ENCODE measurements around the gene JMY.
A peak's percentile ranks its signal among the peaks of the same experiment; 100 is the strongest.

The JMY gene

DNA sequence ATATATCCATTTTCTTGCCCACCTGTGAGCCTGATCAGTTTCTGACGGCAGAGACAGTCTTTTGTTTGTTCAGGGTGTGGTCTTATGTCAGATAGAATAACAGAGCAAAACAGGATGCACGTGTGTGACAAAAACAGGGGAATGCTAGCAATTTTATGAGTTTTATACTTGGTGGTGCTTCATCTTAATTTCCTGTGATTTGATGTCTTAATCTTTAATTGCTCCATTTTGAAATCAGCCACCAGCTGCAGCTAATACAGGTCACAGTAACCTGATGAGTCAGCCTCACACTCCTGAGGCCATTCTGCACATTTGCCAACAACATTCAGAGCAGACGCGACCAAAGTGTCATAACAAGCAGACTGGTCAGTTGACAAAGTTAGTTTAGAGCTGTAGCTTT, 42.3 kb upstream of the JMY start:
- TF ChIP-seq, protein P1, sequence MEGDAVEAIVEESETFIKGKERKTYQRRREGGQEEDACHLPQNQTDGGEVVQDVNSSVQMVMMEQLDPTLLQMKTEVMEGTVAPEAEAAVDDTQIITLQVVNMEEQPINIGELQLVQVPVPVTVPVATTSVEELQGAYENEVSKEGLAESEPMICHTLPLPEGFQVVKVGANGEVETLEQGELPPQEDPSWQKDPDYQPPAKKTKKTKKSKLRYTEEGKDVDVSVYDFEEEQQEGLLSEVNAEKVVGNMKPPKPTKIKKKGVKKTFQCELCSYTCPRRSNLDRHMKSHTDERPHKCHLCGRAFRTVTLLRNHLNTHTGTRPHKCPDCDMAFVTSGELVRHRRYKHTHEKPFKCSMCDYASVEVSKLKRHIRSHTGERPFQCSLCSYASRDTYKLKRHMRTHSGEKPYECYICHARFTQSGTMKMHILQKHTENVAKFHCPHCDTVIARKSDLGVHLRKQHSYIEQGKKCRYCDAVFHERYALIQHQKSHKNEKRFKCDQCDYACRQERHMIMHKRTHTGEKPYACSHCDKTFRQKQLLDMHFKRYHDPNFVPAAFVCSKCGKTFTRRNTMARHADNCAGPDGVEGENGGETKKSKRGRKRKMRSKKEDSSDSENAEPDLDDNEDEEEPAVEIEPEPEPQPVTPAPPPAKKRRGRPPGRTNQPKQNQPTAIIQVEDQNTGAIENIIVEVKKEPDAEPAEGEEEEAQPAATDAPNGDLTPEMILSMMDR (IDR thresholded peaks at IDR 0.05; ENCODE audit: control insufficient read depth, insufficient read depth, low read depth, low read length, missing control alignments) = no peak
- DNase-seq (ENCODE audit: low read depth) = no peak
- no peak overlapping the region for H3K4me3 ChIP-seq (ENCODE audit: control insufficient read depth, low read depth, low read length)

DNA sequence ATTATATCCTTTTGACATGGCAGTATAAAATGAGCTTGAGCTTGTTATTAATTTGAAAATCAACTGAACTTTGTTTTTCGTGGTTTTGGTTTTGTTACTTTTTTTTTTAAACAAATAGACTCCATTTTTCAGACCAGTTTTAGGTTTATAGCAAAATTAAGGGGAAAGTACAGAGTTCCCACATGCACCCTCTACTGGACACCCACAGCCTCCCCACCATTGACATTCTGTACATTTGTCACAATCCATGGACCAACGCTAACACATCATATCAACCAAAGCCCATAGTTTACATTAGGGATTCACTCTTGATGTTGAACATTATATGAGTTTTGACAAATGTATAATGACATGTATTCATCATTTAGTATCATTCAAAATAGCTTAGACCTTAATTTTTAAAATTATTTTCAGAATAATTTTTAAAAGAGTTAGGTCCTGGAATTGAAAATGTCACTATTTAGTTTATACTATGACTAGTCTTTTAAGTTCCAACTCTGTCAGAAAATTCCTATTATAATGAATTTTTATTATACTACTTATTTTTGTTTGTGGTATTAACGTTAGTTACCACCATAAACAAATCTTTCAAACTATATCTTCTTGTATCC, 35.3 kb upstream of the JMY start:
- no peak for DNase-seq (ENCODE audit: low read depth)
- TF ChIP-seq, protein P1 (IDR thresholded peaks at IDR 0.05; ENCODE audit: control insufficient read depth, insufficient read depth, low read depth, low read length, missing control alignments) = peak; percentile 42

DNA sequence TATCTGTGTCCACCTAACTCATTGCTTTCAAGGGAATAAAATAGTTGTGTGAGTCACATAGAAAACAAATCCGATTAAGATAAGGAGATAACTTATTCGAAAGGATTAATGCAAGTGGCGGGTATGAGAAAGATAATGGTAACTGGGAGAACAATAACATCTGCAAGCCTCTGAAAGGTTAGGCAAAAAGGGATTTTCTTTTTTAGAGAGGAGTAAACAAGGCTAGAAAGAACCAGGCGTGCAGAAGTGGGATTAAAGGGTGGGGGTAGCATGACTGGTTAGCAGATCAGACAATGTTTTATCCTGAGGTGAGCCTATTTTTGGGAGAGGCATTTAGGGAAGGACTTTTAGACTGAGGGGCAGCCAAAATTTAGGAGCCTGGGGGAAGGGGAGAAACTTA, 34.7 kb upstream of the JMY start:
- no peak overlapping the region for H3K4me3 ChIP-seq (ENCODE audit: control insufficient read depth, low read depth, low read length)
- TF ChIP-seq, protein P1 (IDR thresholded peaks at IDR 0.05; ENCODE audit: control insufficient read depth, insufficient read depth, low read depth, low read length, missing control alignments) = no peak
- no peak for DNase-seq (ENCODE audit: low read depth)

More for the DNA sequence above, 35.3 kb upstream of the JMY start:
- H3K4me3 ChIP-seq (ENCODE audit: control insufficient read depth, low read depth, low read length) = no peak overlapping the region

DNA sequence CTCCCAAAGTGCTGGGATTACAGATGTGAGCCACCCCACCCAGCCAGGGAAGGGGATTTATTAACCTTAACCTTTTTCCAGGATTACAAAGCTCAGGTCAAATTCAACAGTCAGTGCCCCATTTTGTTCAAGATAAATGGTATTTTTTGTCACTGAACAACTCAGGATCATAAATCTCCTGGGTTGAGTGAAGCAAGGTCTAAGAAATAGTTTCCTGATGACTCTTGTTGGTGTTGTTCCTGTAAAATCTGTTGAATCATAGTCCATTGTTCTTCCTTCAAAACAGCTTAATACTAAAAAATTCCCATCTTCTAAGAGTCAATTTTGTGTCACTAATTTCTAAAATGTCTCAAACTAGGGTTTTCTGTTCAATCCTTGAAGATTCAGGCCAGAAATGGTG, 33.9 kb upstream of the JMY start:
- no peak overlapping the region for H3K4me3 ChIP-seq (ENCODE audit: control insufficient read depth, low read depth, low read length)
- TF ChIP-seq, protein P1 (IDR thresholded peaks at IDR 0.05; ENCODE audit: control insufficient read depth, insufficient read depth, low read depth, low read length, missing control alignments) = no peak
- DNase-seq (ENCODE audit: low read depth) = peak; percentile 55

DNA sequence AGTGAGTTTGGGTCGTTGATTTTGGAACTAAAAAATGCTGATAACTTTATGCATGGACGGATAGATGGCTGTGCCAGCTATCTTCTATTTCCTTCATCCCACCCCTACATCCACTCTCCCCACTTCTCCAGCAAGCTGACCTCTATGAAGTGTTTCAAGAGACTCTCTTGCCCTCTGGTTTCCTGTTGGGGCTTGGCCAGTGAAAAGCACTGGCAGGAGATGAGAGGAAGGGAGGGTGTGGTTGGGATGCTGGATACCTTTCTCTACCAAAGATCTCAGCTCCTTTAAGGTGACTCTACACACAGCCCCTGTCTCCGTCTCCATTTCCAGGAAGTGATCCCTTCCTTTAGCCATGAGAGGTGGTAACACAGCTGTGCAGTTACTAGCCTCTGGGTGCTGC, 30.0 kb upstream of the JMY start:
- TF ChIP-seq, protein P1 (IDR thresholded peaks at IDR 0.05; ENCODE audit: control insufficient read depth, insufficient read depth, low read depth, low read length, missing control alignments) = no peak
- no peak overlapping the region for H3K4me3 ChIP-seq (ENCODE audit: control insufficient read depth, low read depth, low read length)
- no peak for DNase-seq (ENCODE audit: low read depth)

DNA sequence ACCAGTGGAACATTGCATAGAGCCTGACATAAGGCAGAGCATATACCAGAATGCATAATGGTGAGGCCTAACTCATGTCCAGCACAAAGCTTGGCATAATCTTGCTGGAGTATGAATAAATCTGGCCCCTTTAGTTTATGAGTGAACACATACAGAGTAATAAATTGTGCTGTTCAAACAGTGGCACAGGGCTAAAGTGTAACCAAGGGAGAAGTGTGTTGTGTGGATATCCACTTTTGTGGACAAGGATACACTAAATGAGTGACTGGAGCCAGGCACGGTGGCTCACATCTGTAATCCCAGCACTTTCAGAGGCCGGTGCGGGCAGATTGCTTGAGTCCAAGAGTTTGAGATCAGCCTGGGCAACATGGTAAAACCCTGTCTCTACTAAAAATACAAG, 29.4 kb upstream of the JMY start:
- no peak overlapping the region for H3K4me3 ChIP-seq (ENCODE audit: control insufficient read depth, low read depth, low read length)
- TF ChIP-seq, protein P1 (IDR thresholded peaks at IDR 0.05; ENCODE audit: control insufficient read depth, insufficient read depth, low read depth, low read length, missing control alignments) = no peak
- no peak for DNase-seq (ENCODE audit: low read depth)

DNA sequence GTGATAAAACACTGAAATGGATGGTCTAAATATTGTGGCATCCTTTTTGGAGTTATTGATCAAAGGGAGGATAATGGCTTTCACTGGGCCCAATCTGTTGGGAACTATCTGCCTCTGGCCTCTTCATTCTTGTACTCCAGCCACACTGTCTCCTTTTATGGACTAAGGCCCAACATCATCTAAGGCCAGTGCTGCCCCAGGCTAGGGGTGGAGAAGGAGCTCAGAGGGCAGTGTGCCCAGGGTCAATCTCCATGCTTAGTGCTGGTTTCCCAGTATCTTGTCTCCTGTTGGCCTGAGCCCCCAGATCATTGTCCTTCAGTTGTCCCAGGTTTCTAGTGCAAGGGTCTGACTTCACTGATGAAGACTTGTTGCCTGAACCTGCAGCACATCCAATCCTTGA, 26.4 kb upstream of the JMY start:
- TF ChIP-seq, protein P1 (IDR thresholded peaks at IDR 0.05; ENCODE audit: control insufficient read depth, insufficient read depth, low read depth, low read length, missing control alignments) = no peak
- no peak for DNase-seq (ENCODE audit: low read depth)

More for the DNA sequence above, 26.4 kb upstream of the JMY start:
- no peak overlapping the region for H3K4me3 ChIP-seq (ENCODE audit: control insufficient read depth, low read depth, low read length)

Data from AG09309 (cell line).